Activated CD8-positive, alpha-beta memory T cell treated with anti-CD3 and anti-CD28 coated beads for 24 hours (primary cell): ENCODE data around the gene HIGD1C.
"Not testable (repeated sequence)": the region's sequence is repeated elsewhere in the genome, so short reads cannot be mapped to it uniquely, and the experiment has no call there.

Experiments
- DNase-seq: peaks from one replicate; pipeline ENCODE4 v3.0.0-alpha.2; 2020

Gene HIGD1C

GRCh38 chr12:50986966-50987737 lies 34.8 kb downstream of the HIGD1C start:
- DNase-seq = no peak

- DNase-seq = no peak
Observed at GRCh38 chr12:50988051-50988450, 35.7 kb downstream of the HIGD1C start.

DNA sequence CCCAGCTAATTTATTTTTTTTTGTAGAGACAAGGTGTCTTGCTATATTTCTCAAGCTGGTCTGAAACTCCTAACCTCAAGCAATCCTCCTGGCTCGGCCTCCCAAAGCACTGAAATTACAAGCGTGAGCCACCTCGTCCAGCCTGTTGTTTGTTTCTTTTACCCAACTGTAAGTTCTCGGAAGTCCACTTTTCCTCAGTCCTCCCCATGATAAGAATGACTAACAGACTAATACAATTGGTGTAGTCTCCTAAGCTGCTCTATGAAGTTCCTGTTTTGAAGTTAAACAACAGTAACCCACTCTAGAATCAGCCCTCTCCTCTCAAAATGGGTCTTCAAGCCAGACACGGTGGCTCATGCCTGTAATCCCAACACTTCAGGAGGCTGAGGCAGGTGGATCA lies 36.5 kb downstream of the HIGD1C start:
- DNase-seq = no peak

DNA sequence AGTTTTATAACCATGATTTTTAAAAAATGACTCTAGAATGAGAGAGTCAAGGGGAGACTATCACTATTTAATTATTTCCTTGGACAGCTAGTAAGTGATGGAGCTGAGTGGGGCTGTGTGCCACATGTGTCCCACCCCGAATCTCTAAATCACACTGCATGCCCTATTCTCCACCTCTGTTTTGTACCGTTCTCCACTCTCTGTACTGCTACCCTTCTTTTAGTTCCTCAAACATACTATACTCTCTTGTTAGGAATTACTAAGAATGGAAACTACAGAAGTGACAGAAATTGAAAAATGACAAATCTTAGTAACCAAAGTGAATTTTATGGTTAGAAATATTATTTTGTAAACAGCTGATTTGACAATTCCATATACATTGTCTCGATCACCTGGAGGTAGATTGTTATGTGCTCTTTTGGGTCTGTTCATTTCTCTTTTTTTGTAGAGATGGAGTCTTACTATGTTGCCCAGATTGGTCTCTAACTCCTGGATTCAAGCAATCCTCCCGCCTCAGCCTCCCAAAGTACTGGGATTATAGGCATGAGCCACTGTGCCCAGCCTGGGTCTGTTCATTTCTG lies 37.9 kb downstream of the HIGD1C start:
- DNase-seq = no peak

- DNase-seq = no peak
Observed at GRCh38 chr12:50990791-50991190, 38.4 kb downstream of the HIGD1C start.

DNA sequence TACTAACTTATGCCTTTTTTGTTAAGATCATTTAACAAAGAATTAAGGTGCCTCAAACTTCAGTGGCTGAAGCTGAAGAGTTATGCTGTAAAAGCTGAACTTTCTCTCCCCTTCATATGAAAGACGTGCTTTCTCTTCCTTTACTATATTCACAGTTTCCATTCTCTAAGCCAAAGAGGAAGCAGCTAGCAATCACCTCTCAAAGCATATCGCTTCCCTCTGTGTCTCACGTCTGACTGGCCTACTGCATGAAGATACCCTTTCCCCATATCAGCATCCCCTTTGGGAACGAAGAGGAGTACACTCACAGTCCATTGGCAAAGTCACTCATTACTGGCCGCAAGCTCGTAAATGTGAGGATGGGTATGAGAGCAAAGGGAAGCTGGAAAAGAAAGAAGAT lies 38.9 kb downstream of the HIGD1C start:
- no peak for DNase-seq

- DNase-seq = no peak
Observed at GRCh38 chr12:50992819-50993218, 40.5 kb downstream of the HIGD1C start.

GRCh38 chr12:50999093-50999492 lies 46.7 kb downstream of the HIGD1C start:
- no peak for DNase-seq

GRCh38 chr12:51000245-51000644 lies 47.9 kb downstream of the HIGD1C start:
- no peak for DNase-seq

GRCh38 chr12:51001799-51002198 lies 49.5 kb downstream of the HIGD1C start:
- DNase-seq = no peak

DNA sequence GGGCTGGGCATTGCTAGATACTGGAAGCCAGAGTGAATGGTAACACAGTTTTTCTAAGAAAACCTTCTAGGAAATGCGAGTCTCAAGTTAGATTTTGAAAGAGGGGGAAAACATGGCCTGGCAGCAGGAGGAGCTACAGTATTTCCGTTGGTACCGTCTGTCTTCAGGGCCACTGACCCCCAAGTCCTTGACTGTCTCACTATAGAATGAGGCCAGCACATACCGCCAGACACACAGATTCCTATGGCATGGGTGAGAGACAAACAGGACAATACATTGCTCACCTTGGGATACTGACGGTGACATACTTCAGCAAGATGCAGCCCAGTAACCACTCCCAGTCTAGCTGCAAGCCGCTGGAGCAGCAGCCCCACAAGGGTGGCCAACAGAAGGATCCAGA lies 52.2 kb downstream of the HIGD1C start:
- DNase-seq = no peak

- no peak for DNase-seq
Observed at GRCh38 chr12:51005030-51005429, 52.7 kb downstream of the HIGD1C start.

DNA sequence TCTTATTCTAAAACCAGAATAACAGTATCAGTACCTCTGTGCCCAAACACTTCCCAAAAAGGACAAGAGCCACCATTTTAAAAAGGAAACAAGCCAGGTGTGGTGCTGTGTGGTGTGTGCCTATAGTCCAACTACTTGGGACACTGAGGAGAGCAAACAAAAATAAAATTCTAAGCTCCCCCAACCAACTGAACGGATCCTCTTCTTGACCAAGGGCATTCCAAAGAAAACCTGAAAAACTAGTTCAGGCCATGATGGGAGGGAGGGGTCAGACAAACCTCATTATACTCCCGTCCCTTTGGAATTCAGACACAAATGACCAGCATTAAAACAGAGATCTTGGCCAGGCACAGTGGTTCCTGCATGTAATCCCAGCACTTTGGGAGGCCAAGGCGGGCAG lies 53.3 kb downstream of the HIGD1C start:
- no peak for DNase-seq

DNA sequence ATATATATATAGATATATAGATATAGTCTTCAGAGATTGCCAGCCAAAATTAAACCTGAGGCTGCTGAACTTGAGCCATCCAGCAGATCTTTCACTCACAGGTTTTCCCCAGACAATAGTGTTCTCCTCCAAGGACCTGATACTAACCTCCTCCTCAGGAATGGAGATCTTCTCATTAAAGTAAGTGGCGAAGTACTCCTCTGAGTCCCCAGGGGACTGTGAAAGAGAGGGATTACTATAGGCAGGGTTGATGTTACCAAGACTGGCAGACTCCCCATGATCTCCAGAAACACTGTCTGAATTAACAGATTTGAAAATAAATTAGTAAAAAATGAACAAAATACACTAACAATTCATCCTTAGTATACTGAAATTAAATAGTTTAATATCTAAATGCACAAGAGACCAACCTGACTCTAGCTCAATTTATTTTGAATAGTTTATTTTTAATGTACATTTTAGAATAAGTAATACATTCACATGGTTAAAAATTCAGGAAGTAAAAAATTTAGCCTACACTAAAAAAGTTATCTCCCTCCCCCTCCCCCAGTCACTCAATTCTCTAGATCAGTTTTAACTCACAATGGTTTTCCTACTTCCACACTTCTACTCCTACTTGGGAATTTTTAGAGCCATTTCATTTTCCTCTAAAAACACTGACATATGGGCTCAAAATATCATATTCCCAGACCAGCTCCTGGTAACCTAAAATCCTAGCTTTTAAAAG lies 56.1 kb downstream of the HIGD1C start:
- DNase-seq = no peak

DNA sequence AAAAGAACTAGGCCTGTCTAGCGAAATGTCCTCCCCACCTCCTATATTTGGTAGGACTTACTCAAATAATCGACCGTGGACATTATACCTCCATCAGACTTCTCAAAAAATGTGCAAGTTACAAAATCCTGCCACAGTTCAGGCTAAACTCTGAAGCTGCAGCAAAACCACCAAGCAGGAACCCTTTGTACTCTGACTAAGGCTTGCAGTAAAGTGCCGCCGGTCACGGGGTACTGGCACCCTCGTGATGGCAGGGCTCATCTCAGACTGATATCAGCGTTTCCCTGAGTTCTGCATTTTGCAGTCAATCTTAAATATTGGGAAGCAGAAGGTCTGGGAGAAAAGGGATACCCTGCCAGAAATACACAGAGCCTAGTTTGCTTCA lies 56.7 kb downstream of the HIGD1C start:
- DNase-seq = peak; percentile 65

DNA sequence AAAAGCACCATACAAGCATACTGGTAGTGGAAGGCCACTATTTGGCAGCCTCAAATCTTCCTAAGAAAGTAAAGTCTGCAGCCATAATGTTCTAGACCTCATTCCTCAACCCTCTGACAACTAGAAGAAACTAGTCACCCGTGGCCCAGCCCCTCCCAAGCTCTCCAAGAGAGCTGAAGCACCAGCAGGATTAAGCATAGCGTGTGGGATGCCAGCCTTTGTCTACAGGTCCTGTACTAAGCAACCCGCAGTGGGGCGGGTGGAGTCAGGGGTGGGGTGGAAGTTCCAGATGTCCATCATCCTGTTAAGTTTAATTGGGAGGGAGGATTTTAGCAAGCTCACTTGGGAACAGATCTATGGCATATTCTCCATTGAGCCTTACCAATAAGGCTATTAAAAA lies 59.6 kb downstream of the HIGD1C start:
- no peak for DNase-seq

GRCh38 chr12:51012570-51013236 lies 60.4 kb downstream of the HIGD1C start:
- no peak for DNase-seq

- DNase-seq = no peak
Observed at GRCh38 chr12:51013441-51013840, 61.1 kb downstream of the HIGD1C start.

- not testable (repeated sequence) for DNase-seq
Observed at GRCh38 chr12:51014467-51014866, 62.1 kb downstream of the HIGD1C start.

GRCh38 chr12:51017452-51017851 lies 65.1 kb downstream of the HIGD1C start:
- no peak for DNase-seq

DNA sequence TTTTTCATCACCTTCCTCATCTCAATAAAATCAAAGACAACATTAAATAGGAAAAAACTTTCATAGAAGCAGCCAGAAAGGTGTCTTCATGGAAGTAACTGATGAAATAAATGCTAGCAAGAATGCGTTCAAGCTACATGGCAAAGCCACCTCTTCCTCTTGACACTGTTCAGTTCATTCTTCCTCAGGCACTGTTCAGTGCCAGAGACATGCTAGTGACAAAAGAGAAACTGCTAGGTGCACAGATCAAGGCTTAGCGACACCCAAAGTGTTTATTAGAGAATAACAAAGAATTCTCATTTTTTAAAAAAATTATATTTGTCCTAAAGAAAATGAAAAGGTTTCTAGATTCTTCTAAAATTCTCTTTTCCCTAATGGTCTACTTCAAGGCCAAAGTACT lies 66.6 kb downstream of the HIGD1C start:
- DNase-seq = no peak

- DNase-seq = no peak
Observed at GRCh38 chr12:51019927-51020326, 67.6 kb downstream of the HIGD1C start.
